Lower leg skin (tissue), 4 donors: ENCODE measurements around the gene ENTPD3. TPM values are rescaled to one million over a fixed set of nuclear protein-coding genes. Genes with fewer than 3 reads are reported as not detected.

ENCODE experiments used
- DNase-seq, 2 donors: peaks; one replicate each; pipeline ENCODE4 v3.0.0-alpha.2; 2019; ENCODE audit warnings: low spot score in 2 of 2
- H3K4me3 ChIP-seq: fragments of 200-600 bp; sonication (generic); 2 replicates; pipeline ENCODE4 v1.5.1; 2017; ENCODE audit warnings: mild to moderate bottlenecking, low read depth; ENCODE audit not compliant: poor library complexity, severe bottlenecking
- CTCF ChIP-seq, 3 donors: fragments of 450-650 bp; IDR thresholded peaks; one replicate each; pipeline ENCODE4 v1.5.1; 2016; ENCODE audit warnings: antibody characterized with exemption in 3 of 3, mild to moderate bottlenecking in 3 of 3, moderate library complexity in 2 of 3
- POLR2A ChIP-seq, 2 donors: fragments of 450-650 bp; IDR thresholded peaks; one replicate each; pipeline ENCODE4 v1.6.1; 2016 to 2017; ENCODE audit warnings: antibody characterized with exemption in 2 of 2, mild to moderate bottlenecking in 1 of 2, moderate library complexity in 1 of 2
- WGBS, 2 donors: methylation state at CpG; one replicate each; pipeline ENCODE4 v1.1.5; 2018; 5-methylcytosine and 5-hydroxymethylcytosine counted together
- intact Hi-C: fragments of 100-400 bp; cut with DNase I; formaldehyde crosslinking; loops from one replicate; pipeline ENCODE4 v1.15.0; 2023; ENCODE audit warnings: low total_unique reads
- total RNA-seq, 4 donors: library from RNA; depleted of rRNA; stranded (reverse); fragments of >200 nt; gene quantifications; one replicate each; pipeline ENCODE4 v1.1.0, GENCODE V29; 2016

Gene ENTPD3
- total RNA-seq, 4 donors from 2014 or later: 4.9 to 6.2 (median 5.4) TPM

- DNase-seq: no peak
- intact Hi-C loops: no loop called here
- H3K4me3 ChIP-seq: no peak overlapping the region
- no peak for TF ChIP-seq CTCF (IDR thresholded peaks at IDR 0.05)
- no peak for TF ChIP-seq POLR2A (IDR thresholded peaks at IDR 0.05)
- 88 to 100% methylated on average over 2 of the region's 2 CpGs for WGBS, 2 donors
Measured at GRCh38 chr3:40432793-40433192, 45.8 kb downstream of the ENTPD3 start.

- DNase-seq: no peak
- intact Hi-C loops: no loop called here
- H3K4me3 ChIP-seq: no peak overlapping the region
- 79 to 80% methylated on average over 5 of the region's 5 CpGs for WGBS, 2 donors
- TF ChIP-seq POLR2A (IDR thresholded peaks at IDR 0.05) (no peak), CTCF (IDR thresholded peaks at IDR 0.05) (no peak)
Measured at GRCh38 chr3:40437889-40438288, 50.9 kb downstream of the ENTPD3 start.

- 93% methylated on average over 8 to 9 of the region's 9 CpGs for WGBS, 2 donors
- intact Hi-C loops: no loop called here
- TF ChIP-seq CTCF (IDR thresholded peaks at IDR 0.05) (no peak), POLR2A (IDR thresholded peaks at IDR 0.05) (no peak)
Measured at GRCh38 chr3:40445062-40445461, 58.1 kb downstream of the ENTPD3 start.

GRCh38 chr3:40445880-40446279 lies 58.9 kb downstream of the ENTPD3 start:
- no peak overlapping the region for H3K4me3 ChIP-seq
- intact Hi-C loops: no loop called here
- WGBS, 2 donors: 56 to 77% methylated on average over 4 of the region's 4 CpGs
- no peak for DNase-seq
- TF ChIP-seq CTCF (IDR thresholded peaks at IDR 0.05) (no peak), POLR2A (IDR thresholded peaks at IDR 0.05) (no peak)

More at GRCh38 chr3:40445062-40445461, 58.1 kb downstream of the ENTPD3 start:
- no peak overlapping the region for H3K4me3 ChIP-seq
- no peak for DNase-seq

- intact Hi-C loops: loop anchor here (10.0 kb wide), 1 partner anchor 126 kb away; no protein-coding TSS in a partner anchor
- WGBS, 2 donors: 77 to 79% methylated on average over 2 of the region's 2 CpGs
- no peak overlapping the region for H3K4me3 ChIP-seq
- DNase-seq: no peak
- no peak for TF ChIP-seq CTCF (IDR thresholded peaks at IDR 0.05)
- TF ChIP-seq POLR2A (IDR thresholded peaks at IDR 0.05): no peak
Measured at GRCh38 chr3:40450438-40450837, 63.5 kb downstream of the ENTPD3 start.

GRCh38 chr3:40451551-40451950 lies 64.6 kb downstream of the ENTPD3 start:
- intact Hi-C loops: loop anchor here (10.0 kb wide), 1 partner anchor 127 kb away; no protein-coding TSS in a partner anchor
- no peak overlapping the region for H3K4me3 ChIP-seq
- TF ChIP-seq POLR2A (IDR thresholded peaks at IDR 0.05) (no peak), CTCF (IDR thresholded peaks at IDR 0.05) (no peak)
- no peak for DNase-seq
